ENCODE data around the gene DTHD1.

The DTHD1 gene

GRCh38 chr4:36242629-36243354 is 38.6 kb upstream of the DTHD1 start:
- H3K9me3 ChIP-seq (ENCODE audit: control extremely low read depth in 1 of 5, control insufficient read depth in 4 of 5, insufficient read depth in 2 of 5, low read depth in 1 of 5, low read length in 4 of 5) = no peaks in the 10 kb centered on the region
- ChIA-PET CTCF (interaction anchor here (0.6 to 1.7 kb wide), 9 partner anchors 10 to 156 kb away, joined by 3 to 7 read pairs (median 3); no protein-coding TSS in a partner anchor), POLR2A (interaction anchor here (0.6 kb wide), 1 partner anchor 72 kb away, joined by 3 read pairs; no protein-coding TSS in a partner anchor)
- DNase-seq = peak in 1 of 3 donors; percentile 38
- no peaks in the 10 kb centered on the region for H3K27me3 ChIP-seq (replicated peaks in 2 of 5; ENCODE audit: control insufficient read depth in 4 of 5, insufficient read depth in 5 of 5, low read length in 4 of 5)
- no peaks in the 10 kb centered on the region for H3K36me3 ChIP-seq (ENCODE audit: control insufficient read depth in 4 of 4, insufficient read depth in 4 of 4, low read length in 3 of 4)
- H3K4me1 ChIP-seq (ENCODE audit: control extremely low read depth in 1 of 4, control insufficient read depth in 4 of 4, insufficient read depth in 4 of 4, low read length in 3 of 4) = peaks cover 8 to 43% (median 32%) of the 10 kb centered on the region in 4 experiments
- H3K27ac ChIP-seq (ENCODE audit: insufficient read depth in 1 of 2, low read depth in 1 of 2, low read length in 2 of 2, poor library complexity in 1 of 2, severe bottlenecking in 2 of 2) = peak overlapping the region; percentile 86 to 93
- 0% methylated on average over 2 of the region's 7 CpGs for WGBS (ENCODE audit: insufficient coverage)
- H3K4me3 ChIP-seq (ENCODE audit: control insufficient read depth in 1 of 7, extremely low read depth in 1 of 7, insufficient read depth in 4 of 7, low read depth in 2 of 7, low read length in 6 of 7) = peak overlapping the region in 6 of 7 experiments; percentile 85 to 98 (median 90)

GRCh38 chr4:36243355-36244256 is 37.8 kb upstream of the DTHD1 start:
- Histone ChIP-seq H3K4me3 (ENCODE audit: control insufficient read depth in 1 of 7, extremely low read depth in 1 of 7, insufficient read depth in 4 of 7, low read depth in 2 of 7, low read length in 6 of 7) (peak overlapping the region; percentile 79 to 98 (median 90)), H3K4me1 (ENCODE audit: control extremely low read depth in 1 of 4, control insufficient read depth in 4 of 4, insufficient read depth in 4 of 4, low read length in 3 of 4) (peaks cover 5 to 38% (median 29%) of the 10 kb centered on the region in 4 experiments), H3K27me3 (replicated peaks in 2 of 5; ENCODE audit: control insufficient read depth in 4 of 5, insufficient read depth in 5 of 5, low read length in 4 of 5) (no peaks in the 10 kb centered on the region), H3K9me3 (ENCODE audit: control extremely low read depth in 1 of 5, control insufficient read depth in 4 of 5, insufficient read depth in 2 of 5, low read depth in 1 of 5, low read length in 4 of 5) (no peaks in the 10 kb centered on the region), H3K36me3 (ENCODE audit: control insufficient read depth in 4 of 4, insufficient read depth in 4 of 4, low read length in 3 of 4) (no peaks in the 10 kb centered on the region), H3K27ac (ENCODE audit: insufficient read depth in 1 of 2, low read depth in 1 of 2, low read length in 2 of 2, poor library complexity in 1 of 2, severe bottlenecking in 2 of 2) (peak overlapping the region; percentile 86 to 93)
- CTCF ChIA-PET = interaction anchor here (0.8 to 2.5 kb wide), 16 partner anchors 9 to 155 kb away, joined by 3 to 12 read pairs (median 4); no protein-coding TSS in a partner anchor
- POLR2A ChIA-PET = interaction anchor here (0.6 to 1.2 kb wide), 4 partner anchors 13 to 96 kb away, joined by 3 read pairs; no protein-coding TSS in a partner anchor
- 0% methylated on average over 27 of the region's 38 CpGs for WGBS (ENCODE audit: insufficient coverage)
- DNase-seq = peak; percentile 28 to 56 (median 39)

GRCh38 chr4:36244257-36245082 is 36.9 kb upstream of the DTHD1 start, which contains the start of gene ARAP2:
ARAP2 (minus strand) TSS chr4:36244514; CDS start chr4:36229486, 15,028 bp downstream.
- DNase-seq = peak; percentile 68 to 89 (median 87)
- Histone ChIP-seq H3K27ac (ENCODE audit: insufficient read depth in 1 of 2, low read depth in 1 of 2, low read length in 2 of 2, poor library complexity in 1 of 2, severe bottlenecking in 2 of 2) (peak within 1 kb of the TSS; percentile 86 to 93), H3K4me1 (ENCODE audit: control extremely low read depth in 1 of 4, control insufficient read depth in 4 of 4, insufficient read depth in 4 of 4, low read length in 3 of 4) (peaks cover 5 to 38% (median 29%) of the 10 kb centered on the region in 4 experiments), H3K27me3 (replicated peaks in 2 of 5; ENCODE audit: control insufficient read depth in 4 of 5, insufficient read depth in 5 of 5, low read length in 4 of 5) (no peaks in the 10 kb centered on the region), H3K4me3 (ENCODE audit: control insufficient read depth in 1 of 7, extremely low read depth in 1 of 7, insufficient read depth in 4 of 7, low read depth in 2 of 7, low read length in 6 of 7) (peak within 1 kb of the TSS; percentile 79 to 98 (median 90)), H3K36me3 (ENCODE audit: control insufficient read depth in 4 of 4, insufficient read depth in 4 of 4, low read length in 3 of 4) (no peaks in the 10 kb centered on the region), H3K9me3 (ENCODE audit: control extremely low read depth in 1 of 5, control insufficient read depth in 4 of 5, insufficient read depth in 2 of 5, low read depth in 1 of 5, low read length in 4 of 5) (no peaks in the 10 kb centered on the region)
- under 1% methylated on average over 72 of the region's 81 CpGs for WGBS (ENCODE audit: insufficient coverage)
- ChIA-PET POLR2A (interaction anchor here (0.6 to 1.2 kb wide), 5 partner anchors 10 to 85 kb away, joined by 3 to 8 read pairs (median 3); no protein-coding TSS in a partner anchor), CTCF (interaction anchor here (0.6 to 2.5 kb wide), 18 partner anchors 9 to 156 kb away, joined by 3 to 12 read pairs (median 4); no protein-coding TSS in a partner anchor)

- Histone ChIP-seq H3K36me3 (ENCODE audit: control insufficient read depth in 4 of 4, insufficient read depth in 4 of 4, low read length in 3 of 4) (no peaks in the 10 kb centered on the region), H3K4me3 (ENCODE audit: control insufficient read depth in 1 of 7, extremely low read depth in 1 of 7, insufficient read depth in 4 of 7, low read depth in 2 of 7, low read length in 6 of 7) (no peak overlapping the region), H3K9me3 (ENCODE audit: control extremely low read depth in 1 of 5, control insufficient read depth in 4 of 5, insufficient read depth in 2 of 5, low read depth in 1 of 5, low read length in 4 of 5) (no peaks in the 10 kb centered on the region), H3K27me3 (replicated peaks in 2 of 5; ENCODE audit: control insufficient read depth in 4 of 5, insufficient read depth in 5 of 5, low read length in 4 of 5) (no peaks in the 10 kb centered on the region), H3K27ac (ENCODE audit: insufficient read depth in 1 of 2, low read depth in 1 of 2, low read length in 2 of 2, poor library complexity in 1 of 2, severe bottlenecking in 2 of 2) (no peak overlapping the region), H3K4me1 (ENCODE audit: control extremely low read depth in 1 of 4, control insufficient read depth in 4 of 4, insufficient read depth in 4 of 4, low read length in 3 of 4) (peaks cover 2 to 10% (median 3%) of the 10 kb centered on the region in 4 experiments)
- WGBS (ENCODE audit: insufficient coverage) = no CpG with 5 or more reads among the region's 1 CpG
- no peak for DNase-seq
- POLR2A ChIA-PET = no interaction called here
- CTCF ChIA-PET = no interaction called here
Measured at GRCh38 chr4:36249610-36250009, 31.8 kb upstream of the DTHD1 start.

GRCh38 chr4:36251983-36252382 is 29.4 kb upstream of the DTHD1 start:
- Histone ChIP-seq H3K9me3 (ENCODE audit: control extremely low read depth in 1 of 5, control insufficient read depth in 4 of 5, insufficient read depth in 2 of 5, low read depth in 1 of 5, low read length in 4 of 5) (no peaks in the 10 kb centered on the region), H3K27ac (ENCODE audit: insufficient read depth in 1 of 2, low read depth in 1 of 2, low read length in 2 of 2, poor library complexity in 1 of 2, severe bottlenecking in 2 of 2) (no peak overlapping the region), H3K36me3 (ENCODE audit: control insufficient read depth in 4 of 4, insufficient read depth in 4 of 4, low read length in 3 of 4) (no peaks in the 10 kb centered on the region), H3K4me1 (ENCODE audit: control extremely low read depth in 1 of 4, control insufficient read depth in 4 of 4, insufficient read depth in 4 of 4, low read length in 3 of 4) (peaks cover 5 to 15% (median 10%) of the 10 kb centered on the region in 4 experiments), H3K27me3 (replicated peaks in 2 of 5; ENCODE audit: control insufficient read depth in 4 of 5, insufficient read depth in 5 of 5, low read length in 4 of 5) (no peaks in the 10 kb centered on the region), H3K4me3 (ENCODE audit: control insufficient read depth in 1 of 7, extremely low read depth in 1 of 7, insufficient read depth in 4 of 7, low read depth in 2 of 7, low read length in 6 of 7) (no peak overlapping the region)
- ChIA-PET POLR2A (no interaction called here), CTCF (interaction anchor here (5.7 kb wide), 1 partner anchor 147 kb away, joined by 16 read pairs; no protein-coding TSS in a partner anchor)
- DNase-seq = no peak
- no CpG with 5 or more reads among the region's 2 CpGs for WGBS (ENCODE audit: insufficient coverage)

GRCh38 chr4:36254371-36254770 is 27.0 kb upstream of the DTHD1 start:
- ChIA-PET CTCF (interaction anchor here (1.2 to 5.7 kb wide), 2 partner anchors 10 to 145 kb away, joined by 3 to 16 read pairs; partner anchors contain the start of gene ARAP2), POLR2A (no interaction called here)
- peaks cover 5 to 15% (median 10%) of the 10 kb centered on the region in 4 experiments for H3K4me1 ChIP-seq (ENCODE audit: control extremely low read depth in 1 of 4, control insufficient read depth in 4 of 4, insufficient read depth in 4 of 4, low read length in 3 of 4)
- no peak overlapping the region for H3K4me3 ChIP-seq (ENCODE audit: control insufficient read depth in 1 of 7, extremely low read depth in 1 of 7, insufficient read depth in 4 of 7, low read depth in 2 of 7, low read length in 6 of 7)
- no peak for DNase-seq
- no peaks in the 10 kb centered on the region for H3K9me3 ChIP-seq (ENCODE audit: control extremely low read depth in 1 of 5, control insufficient read depth in 4 of 5, insufficient read depth in 2 of 5, low read depth in 1 of 5, low read length in 4 of 5)
- no peaks in the 10 kb centered on the region for H3K27me3 ChIP-seq (replicated peaks in 2 of 5; ENCODE audit: control insufficient read depth in 4 of 5, insufficient read depth in 5 of 5, low read length in 4 of 5)
- H3K27ac ChIP-seq (ENCODE audit: insufficient read depth in 1 of 2, low read depth in 1 of 2, low read length in 2 of 2, poor library complexity in 1 of 2, severe bottlenecking in 2 of 2) = no peak overlapping the region
- no peaks in the 10 kb centered on the region for H3K36me3 ChIP-seq (ENCODE audit: control insufficient read depth in 4 of 4, insufficient read depth in 4 of 4, low read length in 3 of 4)
- WGBS (ENCODE audit: insufficient coverage) = 88% methylated on average over 2 of the region's 2 CpGs
